ENCODE results near the gene DCLRE1B.

Gene DCLRE1B

DNA sequence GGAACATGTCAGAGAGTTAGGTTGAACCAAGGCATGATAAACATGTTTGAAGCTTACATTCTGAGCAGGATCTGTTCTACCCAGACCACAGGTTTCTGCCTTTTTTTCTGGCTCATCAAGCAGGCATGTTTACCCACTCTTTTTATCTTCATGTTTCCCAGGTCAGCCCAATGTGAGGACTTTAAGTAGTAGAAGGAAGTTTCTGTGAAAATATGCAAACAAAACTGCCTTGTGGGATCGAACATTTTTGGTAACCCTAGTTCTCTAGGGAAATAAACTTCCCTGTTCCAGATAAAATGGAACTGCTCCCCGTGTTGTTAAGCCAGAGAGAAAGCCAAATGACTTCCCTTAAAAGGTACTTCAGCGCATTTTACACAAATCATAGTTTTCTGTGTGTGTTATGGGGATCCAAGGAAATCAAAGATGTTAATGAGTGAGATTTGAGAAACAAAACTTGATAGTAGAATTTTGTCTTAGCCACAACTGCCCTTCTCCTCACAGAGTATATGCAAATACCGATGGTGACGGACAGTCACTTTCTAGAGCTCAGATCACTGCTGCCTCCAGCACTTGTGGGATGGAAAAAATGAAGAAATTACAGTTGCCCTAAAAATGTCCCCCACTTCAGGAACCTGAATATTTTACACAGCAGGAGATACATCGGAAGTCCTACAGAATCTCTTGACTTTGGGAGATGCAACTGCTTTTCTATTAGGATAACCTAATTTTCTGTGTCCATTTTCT lies 23.2 kb downstream of the DCLRE1B start:
- DNase-seq (ENCODE audit: low read depth in 2 of 2), result no peak

DNA sequence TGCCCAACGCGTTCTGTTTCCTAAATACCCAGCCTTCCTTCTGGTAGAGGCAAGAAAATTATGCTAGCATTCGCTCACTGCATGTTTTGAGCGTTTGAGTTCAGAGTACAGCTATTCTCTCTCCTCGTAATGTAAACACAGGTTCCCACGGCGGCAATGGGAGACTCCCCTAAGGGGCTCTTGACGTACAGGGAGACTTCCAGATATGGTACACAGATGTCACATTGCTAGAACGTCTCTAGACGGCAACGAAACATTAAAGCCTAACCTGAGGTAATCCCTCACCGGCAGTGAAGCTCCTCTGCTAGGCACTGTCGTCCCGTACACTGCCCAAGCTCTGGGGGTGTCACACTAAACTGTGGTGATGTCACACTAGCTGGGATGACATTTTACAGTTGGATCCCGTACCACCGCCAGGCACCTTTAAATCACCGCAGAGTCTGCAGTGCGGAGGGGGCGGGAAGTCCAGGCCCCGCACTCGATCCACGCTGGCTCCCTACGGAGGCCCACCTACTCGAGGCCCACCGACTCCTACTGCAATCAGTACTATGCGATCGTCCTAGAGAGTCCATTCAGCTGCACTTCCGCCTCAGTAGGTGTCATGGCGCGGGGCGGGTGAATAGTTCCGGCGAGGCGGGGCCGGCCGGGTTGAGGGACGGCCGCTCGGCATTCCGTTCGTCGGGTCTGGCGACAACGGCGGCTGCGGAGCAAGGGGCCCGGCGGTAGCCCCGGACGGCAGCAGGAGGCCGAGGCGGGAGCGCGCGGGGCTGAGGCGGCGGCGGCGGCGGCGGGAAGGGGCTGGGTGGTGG lies 24.0 kb downstream of the DCLRE1B start, which contains the start of gene HIPK1:
HIPK1 (plus strand) TSS at position 384 of the 809 bp plus-strand sequence.
- DNase-seq (ENCODE audit: low read depth in 2 of 2), result peak; percentile 81 to 86

DNA sequence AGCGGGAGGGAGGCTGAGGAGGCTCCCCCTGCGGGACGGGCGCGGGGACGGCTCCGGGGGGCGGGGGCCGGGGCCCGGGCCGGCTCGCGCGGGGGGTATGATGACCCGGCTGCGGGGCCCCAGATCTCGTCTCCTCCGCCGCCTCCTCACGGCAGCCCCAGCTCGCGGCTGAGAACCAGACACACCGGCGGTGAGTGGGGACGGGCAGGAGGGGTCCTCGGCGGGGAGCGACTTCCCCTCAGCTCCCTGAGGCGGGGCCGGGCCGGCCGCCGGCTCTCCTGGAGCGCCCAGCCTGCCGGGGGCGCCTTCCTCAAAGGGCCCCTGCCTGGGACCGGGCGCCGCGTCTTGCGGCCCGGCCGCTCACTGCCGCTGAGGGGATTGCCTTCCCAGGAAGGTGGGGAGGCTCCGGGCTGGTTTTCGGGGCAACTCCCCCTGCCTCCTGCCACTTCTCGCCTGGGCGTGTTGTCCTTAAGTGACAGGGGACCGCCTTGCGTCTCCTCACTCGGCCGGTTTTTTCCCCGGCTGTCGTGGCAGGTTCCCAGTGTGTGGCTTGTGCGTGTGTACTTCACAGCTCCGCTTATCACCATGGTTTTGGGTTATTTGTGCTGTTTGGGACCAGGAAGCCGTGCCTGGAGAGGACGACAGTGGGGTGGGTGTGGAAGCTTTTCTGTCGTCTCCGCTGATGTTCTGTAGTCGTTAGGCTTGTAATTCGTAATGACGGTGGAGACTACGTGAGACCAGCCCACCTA lies 24.8 kb downstream of the DCLRE1B start:
- DNase-seq (ENCODE audit: low read depth in 2 of 2), result peak; percentile 36 to 45

DNA sequence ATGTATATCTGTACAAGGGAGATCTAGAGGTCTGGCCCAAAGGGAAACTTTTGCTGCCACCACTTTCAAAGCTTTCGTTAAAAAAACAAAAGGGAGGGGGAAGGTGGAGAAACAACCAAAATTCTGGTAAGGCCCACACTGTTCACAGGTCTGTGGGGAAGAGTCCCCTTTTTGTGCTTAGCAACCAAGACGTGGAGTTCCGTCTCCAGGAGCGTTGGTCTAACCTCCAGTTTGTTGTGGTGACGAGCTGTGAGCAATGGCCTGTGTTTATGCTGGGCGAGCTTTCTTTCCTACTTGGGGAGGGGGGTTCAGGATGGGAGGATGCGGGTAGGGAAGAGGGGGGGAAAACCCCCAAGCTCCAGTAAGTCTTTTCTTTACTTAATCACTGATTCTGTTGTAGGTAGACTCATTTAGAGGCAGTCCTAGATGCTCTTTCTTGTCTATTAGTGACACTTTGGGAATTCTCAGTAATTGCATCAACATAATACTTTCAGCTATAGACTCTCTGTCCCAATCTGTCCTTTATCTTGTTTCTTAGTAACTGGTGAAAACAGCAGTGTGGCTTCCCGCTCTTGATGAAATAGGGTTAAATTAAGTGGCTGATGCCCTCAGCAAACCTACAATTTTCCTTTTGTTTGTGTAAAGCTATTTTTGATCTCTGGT lies 25.5 kb downstream of the DCLRE1B start:
- DNase-seq (ENCODE audit: low read depth in 2 of 2), result peak; percentile 39 to 53

DNA sequence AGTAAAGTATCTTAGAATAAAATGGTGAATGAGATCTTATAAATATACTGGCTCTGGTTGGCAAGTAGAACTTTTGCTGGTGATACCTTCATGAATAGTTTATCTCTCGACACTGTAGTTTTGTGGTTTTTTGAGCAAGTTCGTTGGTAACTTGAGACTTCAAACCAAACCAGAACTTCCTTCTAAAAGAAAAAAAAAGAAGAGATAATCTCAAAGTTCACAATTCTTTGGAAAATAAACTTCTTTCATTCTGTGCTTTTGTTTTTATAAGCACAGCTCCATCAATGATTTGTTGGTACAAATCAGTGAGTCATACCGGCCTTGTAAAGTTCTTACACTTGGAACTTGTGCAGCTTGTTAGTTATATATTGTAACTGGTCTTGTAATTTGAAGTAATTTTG lies 26.3 kb downstream of the DCLRE1B start:
- no peak for DNase-seq (ENCODE audit: low read depth in 2 of 2)

DNA sequence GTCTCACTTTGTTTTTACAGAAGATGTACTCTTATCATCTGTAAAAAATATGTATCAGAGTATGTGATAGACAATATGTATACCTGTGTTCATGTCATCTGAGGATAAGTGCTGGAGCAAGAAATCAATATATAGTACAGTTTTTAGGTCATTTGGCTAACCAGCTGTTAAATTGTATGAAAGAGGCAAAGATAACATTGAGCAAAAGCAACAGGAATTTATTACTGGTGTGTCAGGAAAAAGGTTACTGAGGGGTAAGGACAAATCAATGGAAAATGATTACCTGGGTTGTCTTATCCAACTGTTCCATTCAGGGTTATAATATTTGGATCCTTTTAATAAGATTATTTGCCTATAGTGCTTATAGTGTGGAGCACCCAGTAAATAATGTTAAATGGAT lies 28.9 kb downstream of the DCLRE1B start:
- no peak for DNase-seq (ENCODE audit: low read depth in 2 of 2)

DNA sequence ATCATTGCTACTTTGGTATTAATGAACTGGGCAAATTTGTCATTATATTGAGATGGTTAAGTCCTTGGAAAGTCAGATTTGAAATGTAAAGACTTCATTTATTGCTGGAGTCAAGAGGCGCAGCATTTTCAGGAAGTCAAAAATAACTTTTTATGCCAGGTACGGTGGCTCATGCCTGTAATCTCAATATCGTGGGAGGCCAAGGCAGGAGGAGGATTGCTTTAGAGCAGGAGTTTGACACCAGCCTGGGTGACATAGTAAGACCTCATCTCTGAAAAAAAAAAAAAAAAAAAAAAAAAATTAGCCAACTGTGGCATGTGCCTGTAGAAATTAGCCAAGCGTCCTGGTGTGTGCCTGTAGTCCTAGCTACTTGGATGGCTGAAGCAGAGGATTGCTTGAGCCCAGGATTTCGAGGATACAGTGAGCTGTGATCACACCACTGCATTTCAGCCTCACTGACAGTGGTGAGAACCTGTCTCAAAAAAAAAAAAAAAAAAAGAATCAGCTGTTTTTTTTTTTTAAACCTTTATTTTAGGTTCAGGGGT lies 29.5 kb downstream of the DCLRE1B start:
- no peak for DNase-seq (ENCODE audit: low read depth in 2 of 2)

DNA sequence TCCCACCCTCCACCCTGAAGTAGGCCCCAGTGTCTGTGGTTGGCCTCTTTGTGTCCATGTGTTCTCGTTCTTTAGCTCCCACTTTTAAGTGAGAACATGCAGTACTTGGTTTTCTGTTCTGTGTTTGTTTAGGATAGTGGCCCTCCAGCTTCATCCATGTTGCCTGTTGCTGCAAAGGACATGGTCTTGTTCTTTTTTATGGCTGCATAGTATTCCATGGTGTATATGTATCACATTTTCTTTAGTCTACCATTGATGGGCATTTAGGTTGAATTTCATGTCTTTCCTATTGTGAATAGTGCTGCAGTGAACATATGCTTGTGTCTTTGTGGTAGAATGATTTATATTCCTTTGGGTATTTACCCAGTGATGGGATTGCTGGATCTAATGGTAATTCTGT lies 30.1 kb downstream of the DCLRE1B start:
- DNase-seq (ENCODE audit: low read depth in 2 of 2), result no peak

DNA sequence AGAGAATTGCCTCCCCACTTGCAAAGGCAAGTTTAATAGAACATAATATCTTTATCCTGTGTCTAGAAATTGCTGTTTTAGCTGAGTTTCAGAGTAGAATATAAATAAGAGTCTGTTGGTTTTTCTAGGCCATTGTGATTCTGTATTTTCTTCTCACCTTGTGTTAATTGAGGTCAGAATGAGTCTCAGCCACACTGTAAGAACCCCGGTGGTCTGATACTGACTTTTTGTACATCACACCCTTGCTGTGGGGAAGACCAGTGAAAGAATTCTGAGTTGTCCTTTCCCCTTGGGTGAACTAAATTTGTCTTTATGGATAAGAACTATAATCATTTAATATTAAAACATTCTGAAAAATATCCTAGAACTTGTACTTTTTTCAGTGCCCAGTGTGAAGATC lies 30.8 kb downstream of the DCLRE1B start:
- no peak for DNase-seq (ENCODE audit: low read depth in 2 of 2)

DNA sequence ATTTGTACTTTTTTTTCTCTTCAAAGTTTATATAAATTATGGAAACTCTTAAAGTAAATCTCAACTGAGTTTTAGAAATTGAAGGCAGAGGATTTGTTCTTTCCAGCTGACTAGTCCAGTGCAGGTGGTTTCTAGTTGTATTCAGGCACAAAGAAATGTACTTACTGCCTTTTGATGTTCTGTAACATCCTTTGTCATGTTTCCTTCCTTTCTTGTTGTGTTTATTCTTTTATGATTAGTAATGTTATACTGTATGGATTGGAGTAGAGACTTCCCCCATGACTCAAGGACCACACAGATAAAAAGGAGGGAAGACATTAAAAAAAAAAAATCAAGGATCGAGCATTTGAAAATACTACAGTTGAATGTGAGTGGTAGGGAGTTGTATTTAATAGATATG lies 32.0 kb downstream of the DCLRE1B start:
- no peak for DNase-seq (ENCODE audit: low read depth in 2 of 2)

DNA sequence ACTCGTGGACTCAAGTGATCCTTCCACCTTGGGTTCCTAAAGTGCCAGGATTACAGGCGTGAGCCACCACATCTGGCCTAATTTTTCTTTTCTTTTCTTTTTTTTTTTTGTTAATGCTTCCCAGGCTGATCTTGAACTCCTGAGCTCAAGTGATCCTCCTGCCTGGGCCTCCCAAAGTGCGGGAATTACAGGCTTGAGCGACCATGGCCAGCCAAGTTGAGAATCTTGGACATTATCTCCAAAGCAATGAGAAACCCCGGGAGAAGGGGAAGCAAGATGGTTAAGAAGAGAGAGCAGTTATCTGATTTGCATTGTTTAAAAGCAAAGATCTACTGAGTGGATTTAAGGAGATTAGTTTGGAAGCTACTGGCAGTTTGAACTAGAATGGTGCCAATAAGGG lies 33.1 kb downstream of the DCLRE1B start:
- no peak for DNase-seq (ENCODE audit: low read depth in 2 of 2)

DNA sequence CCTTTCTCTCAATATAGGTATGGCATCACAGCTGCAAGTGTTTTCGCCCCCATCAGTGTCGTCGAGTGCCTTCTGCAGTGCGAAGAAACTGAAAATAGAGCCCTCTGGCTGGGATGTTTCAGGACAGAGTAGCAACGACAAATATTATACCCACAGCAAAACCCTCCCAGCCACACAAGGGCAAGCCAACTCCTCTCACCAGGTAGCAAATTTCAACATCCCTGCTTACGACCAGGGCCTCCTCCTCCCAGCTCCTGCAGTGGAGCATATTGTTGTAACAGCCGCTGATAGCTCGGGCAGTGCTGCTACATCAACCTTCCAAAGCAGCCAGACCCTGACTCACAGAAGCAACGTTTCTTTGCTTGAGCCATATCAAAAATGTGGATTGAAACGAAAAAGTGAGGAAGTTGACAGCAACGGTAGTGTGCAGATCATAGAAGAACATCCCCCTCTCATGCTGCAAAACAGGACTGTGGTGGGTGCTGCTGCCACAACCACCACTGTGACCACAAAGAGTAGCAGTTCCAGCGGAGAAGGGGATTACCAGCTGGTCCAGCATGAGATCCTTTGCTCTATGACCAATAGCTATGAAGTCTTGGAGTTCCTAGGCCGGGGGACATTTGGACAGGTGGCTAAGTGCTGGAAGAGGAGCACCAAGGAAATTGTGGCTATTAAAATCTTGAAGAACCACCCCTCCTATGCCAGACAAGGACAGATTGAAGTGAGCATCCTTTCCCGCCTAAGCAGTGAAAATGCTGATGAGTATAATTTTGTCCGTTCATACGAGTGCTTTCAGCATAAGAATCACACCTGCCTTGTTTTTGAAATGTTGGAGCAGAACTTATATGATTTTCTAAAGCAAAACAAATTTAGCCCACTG lies 35.5 kb downstream of the DCLRE1B start:
- DNase-seq (ENCODE audit: low read depth in 2 of 2), result peak in 1 of 2 donors; percentile 22

DNA sequence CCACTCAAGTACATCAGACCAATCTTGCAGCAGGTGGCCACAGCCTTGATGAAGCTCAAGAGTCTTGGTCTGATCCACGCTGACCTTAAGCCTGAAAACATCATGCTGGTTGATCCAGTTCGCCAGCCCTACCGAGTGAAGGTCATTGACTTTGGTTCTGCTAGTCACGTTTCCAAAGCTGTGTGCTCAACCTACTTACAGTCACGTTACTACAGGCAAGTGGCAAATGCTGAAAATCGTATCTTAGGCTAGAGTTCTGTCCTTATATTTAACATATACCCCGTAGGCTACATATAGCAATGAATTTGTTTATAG lies 36.1 kb downstream of the DCLRE1B start:
- no peak for DNase-seq (ENCODE audit: low read depth in 2 of 2)

DNA sequence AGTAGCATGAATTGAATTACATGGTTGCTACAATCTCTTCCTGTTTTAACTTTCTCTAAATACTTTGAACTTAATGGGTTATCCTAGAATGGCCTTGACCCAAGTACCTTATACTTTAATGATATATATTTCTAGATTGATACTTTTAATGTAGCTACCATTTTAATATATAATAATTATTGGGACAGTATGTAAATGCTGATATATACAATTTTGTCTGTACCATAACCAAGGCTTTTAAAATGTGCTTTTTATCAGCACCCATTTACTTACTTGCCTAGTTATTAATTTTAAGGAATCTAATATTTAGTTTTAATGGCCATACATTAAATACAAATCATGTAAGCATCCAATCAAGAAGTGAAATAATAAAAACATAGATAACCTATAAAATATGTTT lies 37.4 kb downstream of the DCLRE1B start:
- no peak for DNase-seq (ENCODE audit: low read depth in 2 of 2)

DNA sequence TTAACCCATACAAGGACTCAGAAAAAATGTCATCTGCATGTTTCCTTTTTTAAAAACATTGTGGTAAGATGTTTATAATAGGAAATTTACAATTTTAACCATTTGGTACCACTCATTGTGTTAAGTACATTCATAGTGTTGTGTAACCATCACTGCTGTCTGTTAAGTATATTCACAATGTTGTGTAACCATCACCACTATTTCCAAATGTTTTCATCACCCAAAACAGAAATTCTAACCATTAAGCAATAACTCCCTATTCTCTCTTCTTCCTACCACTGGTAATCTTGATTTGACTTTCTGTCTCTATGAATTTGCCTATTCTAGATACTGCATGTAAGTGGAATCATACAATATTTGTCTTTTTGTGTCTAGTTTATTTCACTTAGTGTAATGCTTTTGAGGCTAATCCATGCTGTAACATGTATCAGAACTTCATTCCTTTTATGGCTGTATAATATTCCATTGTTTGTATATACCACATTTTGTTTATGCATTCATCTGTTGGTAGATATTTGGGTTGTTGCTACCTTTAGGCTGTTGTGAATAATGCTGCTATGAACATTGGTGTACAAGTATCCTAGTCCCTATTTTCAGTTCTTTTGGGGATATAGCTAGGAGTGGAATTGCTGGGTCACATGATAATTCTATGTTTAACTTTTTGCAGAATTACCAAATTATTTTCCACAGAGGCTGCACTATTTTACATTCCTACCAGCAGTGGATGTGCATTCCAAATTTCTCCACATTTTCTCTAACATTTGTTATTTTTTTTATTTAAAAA lies 38.1 kb downstream of the DCLRE1B start:
- DNase-seq (ENCODE audit: low read depth in 2 of 2), result no peak

DNA sequence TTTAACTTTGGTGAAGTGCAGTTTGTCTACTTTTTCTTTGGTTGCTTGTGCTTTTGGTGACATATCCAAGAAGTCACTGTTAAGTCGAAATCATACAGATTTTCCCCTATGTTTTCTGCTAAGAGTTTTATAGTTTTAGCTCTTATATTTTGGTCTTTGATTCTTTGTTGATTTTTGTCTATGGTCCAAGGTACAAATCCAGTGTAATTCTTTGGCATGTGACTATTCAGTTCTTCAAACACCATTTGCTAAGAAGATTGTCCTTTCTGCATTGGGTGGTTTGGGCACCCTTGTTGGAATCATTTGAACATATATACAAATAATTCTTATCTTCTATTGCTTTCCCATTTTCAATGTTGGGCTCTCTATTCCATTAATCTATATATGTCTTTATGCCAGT lies 40.2 kb downstream of the DCLRE1B start:
- DNase-seq (ENCODE audit: low read depth in 2 of 2), result no peak

DNA sequence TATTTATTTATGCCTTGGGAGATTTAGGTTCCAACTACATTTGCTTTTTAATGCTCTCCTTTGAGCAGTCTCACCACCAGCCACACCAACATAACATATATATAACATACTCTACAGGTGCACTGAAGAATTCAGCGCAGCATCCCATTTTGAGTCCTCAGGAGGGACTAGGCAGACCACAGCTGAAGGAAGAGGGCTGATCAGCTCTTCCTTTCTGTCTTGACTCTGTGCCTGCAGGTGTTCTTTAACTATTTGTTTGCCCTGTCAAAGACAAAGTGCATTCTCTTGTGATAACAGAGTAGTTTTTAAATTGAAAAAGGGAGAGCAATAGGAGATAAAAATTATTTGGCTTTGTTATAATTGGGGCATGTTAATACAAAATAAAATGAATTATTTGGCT lies 41.0 kb downstream of the DCLRE1B start:
- no peak for DNase-seq (ENCODE audit: low read depth in 2 of 2)

DNA sequence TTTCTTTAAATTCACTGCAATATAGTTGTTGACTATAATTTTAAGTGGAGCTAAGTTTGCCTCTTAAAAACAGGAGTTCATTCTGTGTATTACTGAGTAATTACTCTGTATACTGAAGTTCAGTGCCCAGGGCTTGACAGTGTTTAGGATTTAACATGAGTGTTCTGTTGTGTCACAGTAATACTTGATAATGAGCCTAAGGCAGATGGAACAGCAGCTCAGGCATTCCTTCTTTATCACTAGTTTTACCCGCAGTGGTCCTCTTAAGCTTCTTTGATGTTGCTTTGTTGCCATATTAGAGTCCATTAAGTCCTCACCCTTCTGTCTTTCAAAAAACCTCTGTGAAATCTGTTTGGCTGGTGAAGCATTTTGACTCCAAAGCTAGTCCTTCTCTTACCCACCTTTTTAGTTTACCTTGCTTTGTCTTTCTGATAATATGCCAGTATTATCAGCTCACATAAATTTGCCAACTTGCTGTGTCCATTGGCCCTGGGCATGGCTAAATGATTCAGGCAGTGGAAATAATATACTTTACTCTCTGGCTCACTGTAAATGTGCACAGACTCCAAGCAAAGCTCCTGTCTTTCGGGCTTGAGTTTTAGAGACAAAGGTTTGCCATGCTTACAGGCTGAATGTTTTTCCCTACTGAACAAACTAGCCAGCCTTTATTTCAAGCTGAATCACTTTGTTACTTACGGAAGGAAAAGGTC lies 41.7 kb downstream of the DCLRE1B start:
- DNase-seq (ENCODE audit: low read depth in 2 of 2), result no peak

DNA sequence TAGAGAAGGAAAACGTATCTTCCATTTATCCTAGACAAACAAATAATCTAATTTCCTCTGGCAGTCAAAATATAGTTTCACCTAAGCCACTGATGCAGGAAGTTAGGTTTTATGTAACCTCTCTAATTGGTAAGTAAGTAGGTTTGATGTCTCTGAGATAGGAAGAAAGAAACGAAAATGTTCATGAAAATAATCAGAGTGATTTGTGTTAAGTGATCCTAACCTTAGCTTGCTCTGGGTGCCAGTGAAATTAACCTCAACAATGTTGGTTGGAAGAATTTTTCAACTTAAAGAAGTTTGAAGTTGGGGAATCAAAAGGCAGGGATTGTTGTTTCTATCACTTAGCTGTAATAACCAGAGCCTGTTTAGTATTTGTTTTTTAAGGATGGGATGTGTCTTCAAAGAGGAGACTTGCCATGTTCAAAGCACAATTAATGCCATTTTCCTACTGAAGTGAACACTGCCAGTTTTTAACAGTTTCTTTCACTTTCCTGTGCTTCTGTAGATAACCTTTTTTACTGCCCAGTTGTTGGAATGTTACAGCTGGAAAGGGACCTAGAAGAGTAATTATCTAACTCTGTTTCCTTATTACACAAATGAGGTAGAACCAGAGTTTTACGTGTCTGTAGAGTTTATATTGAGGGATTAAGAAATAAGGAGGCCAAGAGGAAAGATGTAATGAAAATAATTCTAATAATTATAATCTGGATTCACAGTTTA lies 42.4 kb downstream of the DCLRE1B start:
- DNase-seq (ENCODE audit: low read depth in 2 of 2), result no peak
